Neuronal stem cell (in vitro differentiated cells): ENCODE measurements around the gene FAM107A.

ENCODE experiments used
- DNase-seq: peaks from one replicate; pipeline ENCODE4 v3.0.0-alpha.2; 2013; ENCODE audit warnings: low spot score
- H2AFZ ChIP-seq: one replicate; pipeline ENCODE4 v1.6.1; 2013; ENCODE audit warnings: mild to moderate bottlenecking, low read length, inconsistent platforms
- H2AK5ac ChIP-seq: 2 replicates; pipeline ENCODE4 v1.6.1; 2013; ENCODE audit warnings: low read depth, mild to moderate bottlenecking, inconsistent platforms, low read length, moderate library complexity, mixed read lengths
- H2BK120ac ChIP-seq: 2 replicates; pipeline ENCODE4 v1.6.1; 2013; ENCODE audit warnings: low read depth, mild to moderate bottlenecking, inconsistent platforms, low read length, moderate library complexity, mixed read lengths
- H2BK12ac ChIP-seq: one replicate; pipeline ENCODE4 v1.6.1; 2013; ENCODE audit warnings: low read length, inconsistent platforms
- H2BK15ac ChIP-seq: 2 replicates; pipeline ENCODE4 v1.6.1; 2013; ENCODE audit warnings: mild to moderate bottlenecking, low read length, inconsistent platforms, mixed read lengths
- H2BK5ac ChIP-seq: one replicate; pipeline ENCODE4 v1.6.1; 2013; ENCODE audit warnings: inconsistent platforms, mild to moderate bottlenecking, low read length, moderate library complexity
- H3K14ac ChIP-seq: one replicate; pipeline ENCODE4 v1.6.1; 2013; ENCODE audit warnings: low read length, inconsistent platforms
- H3K18ac ChIP-seq: 2 replicates; pipeline ENCODE4 v1.6.1; 2013; ENCODE audit warnings: low read length, inconsistent platforms
- H3K23ac ChIP-seq: 2 replicates; pipeline ENCODE4 v1.6.1; 2013; ENCODE audit warnings: low read depth, mild to moderate bottlenecking, mixed read lengths, low read length, inconsistent platforms; ENCODE audit not compliant: poor library complexity
- H3K27ac ChIP-seq: replicated peaks from 3 replicates; pipeline ENCODE4 v1.5.1; 2013; ENCODE audit warnings: low read length, inconsistent platforms
- H3K27me3 ChIP-seq, 3 experiments: 2 replicates each; pipeline ENCODE4 v1.6.1; 2013; ENCODE audit warnings: low read length in 3 of 3, mild to moderate bottlenecking in 2 of 3, inconsistent platforms in 1 of 3, low read depth in 1 of 3, mixed read lengths in 1 of 3, moderate library complexity in 1 of 3; ENCODE audit not compliant: control insufficient read depth in 3 of 3, insufficient read depth in 3 of 3
- H3K36me3 ChIP-seq, 2 donors: replicated peaks in 1 of 2; 2 replicates each; pipeline ENCODE4 v1.6.1; 2013; ENCODE audit warnings: low read length in 2 of 2; ENCODE audit not compliant: control insufficient read depth in 2 of 2, insufficient read depth in 2 of 2
- H3K4ac ChIP-seq: 2 replicates; pipeline ENCODE4 v1.6.1; 2013; ENCODE audit warnings: inconsistent platforms, mild to moderate bottlenecking, low read length, moderate library complexity
- H3K4me1 ChIP-seq, 2 donors: 1 replicate in 1 of 2; 2 replicates in 1 of 2; pipeline ENCODE4 v1.6.1; 2013; ENCODE audit warnings: low read length in 2 of 2, low read depth in 1 of 2; ENCODE audit not compliant: control insufficient read depth in 2 of 2, insufficient read depth in 1 of 2
- H3K4me2 ChIP-seq: one replicate; pipeline ENCODE4 v1.6.1; 2013; ENCODE audit warnings: mild to moderate bottlenecking, low read length, inconsistent platforms; ENCODE audit not compliant: insufficient read depth, poor library complexity, severe bottlenecking
- H3K4me3 ChIP-seq, 2 donors: 2 replicates each; pipeline ENCODE4 v1.5.1; 2013; ENCODE audit warnings: low read length in 2 of 2, mild to moderate bottlenecking in 2 of 2, inconsistent platforms in 1 of 2, moderate library complexity in 1 of 2
- H3K79me1 ChIP-seq: one replicate; pipeline ENCODE4 v1.6.1; 2013; ENCODE audit warnings: low read depth, mild to moderate bottlenecking, inconsistent platforms, low read length, moderate library complexity
- H3K9ac ChIP-seq: one replicate; pipeline ENCODE4 v1.6.1; 2013; ENCODE audit warnings: mild to moderate bottlenecking, low read depth, low read length, inconsistent platforms; ENCODE audit not compliant: poor library complexity
- H3K9me3 ChIP-seq, 2 donors: replicated peaks in 1 of 2; 2 replicates each; pipeline versions ENCODE3 to v1.6.1; 2013; ENCODE audit warnings: low read length in 2 of 2, mild to moderate bottlenecking in 2 of 2, inconsistent platforms in 1 of 2, low read depth in 1 of 2, mixed read lengths in 1 of 2, moderate library complexity in 1 of 2; ENCODE audit not compliant: control insufficient read depth in 2 of 2, insufficient read depth in 1 of 2
- H4K8ac ChIP-seq: one replicate; pipeline ENCODE4 v1.6.1; 2013; ENCODE audit warnings: low read depth, mild to moderate bottlenecking, inconsistent platforms, low read length, moderate library complexity
- H4K91ac ChIP-seq: one replicate; pipeline ENCODE4 v1.6.1; 2013; ENCODE audit warnings: low read length, low read depth, mild to moderate bottlenecking, inconsistent platforms; ENCODE audit not compliant: poor library complexity
- WGBS, 2 donors: extraction: QIAGEN DNeasy Blood & Tissue Kit; methylation state at CpG; one replicate each; pipeline ENCODE4 v1.1.7; 2013; ENCODE audit warnings: missing lambda C conversion rate in 2 of 2, mixed read lengths in 1 of 2; ENCODE audit not compliant: insufficient read length in 2 of 2, insufficient replicate concordance in 1 of 2; ENCODE audit errors: extremely low coverage in 2 of 2; 5-methylcytosine and 5-hydroxymethylcytosine counted together

FAM107A gene

GRCh38 chr3:58556001-58556400, 21.2 kb downstream of the FAM107A start:
- no CpG with 5 or more reads among the region's 5 CpGs for WGBS, 2 donors
- no peak overlapping the region for H2BK15ac ChIP-seq
- no peak overlapping the region for H2BK120ac ChIP-seq
- no peak overlapping the region for H3K4ac ChIP-seq
- H3K4me3 ChIP-seq = no peak overlapping the region
- H3K36me3 ChIP-seq = no peaks in the 10 kb centered on the region
- H3K9ac ChIP-seq = no peak overlapping the region
- H4K8ac ChIP-seq = no peak overlapping the region
- H3K4me2 ChIP-seq = no peak overlapping the region
- no peak overlapping the region for H3K18ac ChIP-seq
- no peak overlapping the region for H2AK5ac ChIP-seq
- H3K79me1 ChIP-seq = no peaks in the 10 kb centered on the region
- no peak overlapping the region for H2BK12ac ChIP-seq
- no peak overlapping the region for H3K27ac ChIP-seq
- peaks cover 0 to 3% of the 10 kb centered on the region in 2 donors for H3K4me1 ChIP-seq
- DNase-seq = no peak
- H4K91ac ChIP-seq = no peak overlapping the region
- no peak overlapping the region for H3K14ac ChIP-seq
- peaks cover 3 to 9% of the 10 kb centered on the region in 2 donors for H3K9me3 ChIP-seq
- H2BK5ac ChIP-seq = no peak overlapping the region
- no peaks in the 10 kb centered on the region for H3K27me3 ChIP-seq
- H3K23ac ChIP-seq = no peak overlapping the region
- H2AFZ ChIP-seq = no peak overlapping the region

DNA sequence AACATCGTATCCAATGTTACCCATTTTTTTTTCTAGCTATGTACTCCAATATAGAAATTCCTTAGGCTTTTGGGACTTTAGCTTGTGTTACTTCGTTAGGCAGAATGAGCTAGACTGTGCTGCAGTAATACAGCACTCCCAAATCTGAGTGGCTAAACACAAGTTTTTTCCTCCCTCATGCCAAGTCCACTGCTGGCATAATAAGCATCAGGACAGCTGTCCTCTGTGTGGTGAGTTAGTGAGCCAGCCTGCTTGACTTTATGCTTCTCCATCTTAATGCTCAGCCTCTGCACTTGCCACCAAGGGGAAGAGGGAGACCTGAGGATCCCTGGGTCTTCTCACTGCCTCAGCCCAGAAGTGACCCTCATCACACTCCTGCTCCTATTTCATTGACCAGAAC, 22.0 kb downstream of the FAM107A start:
- no peak overlapping the region for H3K4me2 ChIP-seq
- DNase-seq = no peak
- H2AK5ac ChIP-seq = no peak overlapping the region
- H3K79me1 ChIP-seq = no peaks in the 10 kb centered on the region
- no peak overlapping the region for H3K4ac ChIP-seq
- no peak overlapping the region for H4K91ac ChIP-seq
- no peak overlapping the region for H2BK120ac ChIP-seq
- H2BK5ac ChIP-seq = no peak overlapping the region
- H3K9me3 ChIP-seq = peaks cover 3 to 9% of the 10 kb centered on the region in 2 donors
- H4K8ac ChIP-seq = no peak overlapping the region
- H3K27me3 ChIP-seq = no peaks in the 10 kb centered on the region
- H3K27ac ChIP-seq = no peak overlapping the region
- H2AFZ ChIP-seq = no peak overlapping the region
- no peak overlapping the region for H2BK15ac ChIP-seq
- no CpG with 5 or more reads among the region's 2 CpGs for WGBS, 2 donors
- no peaks in the 10 kb centered on the region for H3K36me3 ChIP-seq
- no peak overlapping the region for H3K9ac ChIP-seq
- no peak overlapping the region for H2BK12ac ChIP-seq
- H3K14ac ChIP-seq = no peak overlapping the region
- no peak overlapping the region for H3K4me3 ChIP-seq
- H3K23ac ChIP-seq = no peak overlapping the region
- H3K18ac ChIP-seq = no peak overlapping the region
- H3K4me1 ChIP-seq = peaks cover 0 to 2% of the 10 kb centered on the region in 2 donors

DNA sequence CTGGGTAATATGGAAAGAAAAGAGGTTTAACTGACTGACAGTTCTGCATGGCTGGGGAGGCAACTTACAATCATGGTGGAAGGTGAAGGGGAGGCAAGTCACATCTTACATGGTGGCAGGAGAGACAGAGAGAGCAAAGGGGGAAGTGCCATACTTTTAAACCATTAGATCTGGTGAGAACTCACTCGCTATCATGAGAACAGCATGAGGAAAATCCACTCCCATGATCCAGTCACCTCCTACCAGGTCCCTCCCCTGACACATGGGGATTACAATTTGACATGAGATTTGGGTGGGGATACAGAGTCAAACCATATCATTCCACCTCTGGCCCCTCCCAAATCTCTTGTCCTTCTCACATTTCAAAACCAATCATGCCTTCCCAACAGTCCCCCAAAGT, 24.2 kb downstream of the FAM107A start:
- no CpG with 5 or more reads among the region's 1 CpG for WGBS, 2 donors

DNA sequence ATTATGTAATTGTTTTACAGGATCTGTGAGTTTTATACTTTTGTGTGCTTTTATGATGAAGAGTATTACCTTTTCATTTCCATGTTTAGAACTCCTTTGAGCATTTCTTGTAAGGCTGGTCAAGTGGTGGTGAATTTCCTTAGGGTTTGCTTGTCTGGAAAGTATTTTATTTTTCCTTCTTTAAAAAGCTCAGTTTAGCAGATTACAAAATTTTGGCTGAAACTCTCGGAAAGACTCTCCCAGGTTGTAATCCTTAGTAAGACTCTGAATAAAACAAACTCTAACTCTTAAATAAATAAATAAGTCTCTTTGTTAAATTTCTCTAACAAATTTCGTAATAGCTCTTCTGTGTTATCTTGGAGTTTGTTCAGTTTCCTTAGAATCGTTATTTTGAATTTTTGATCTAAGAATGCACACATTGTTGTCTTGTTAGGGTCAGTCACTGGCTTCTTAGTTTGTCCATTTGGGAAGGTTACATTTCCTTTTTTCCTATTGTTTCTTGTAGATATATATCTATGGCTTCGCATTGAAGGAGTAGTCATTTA, 25.5 kb downstream of the FAM107A start:
- H4K91ac ChIP-seq = no peak overlapping the region
- no peak overlapping the region for H2BK12ac ChIP-seq
- H2BK15ac ChIP-seq = no peak overlapping the region
- no peak overlapping the region for H3K23ac ChIP-seq
- no peak overlapping the region for H3K14ac ChIP-seq
- no peak overlapping the region for H4K8ac ChIP-seq
- H3K9me3 ChIP-seq = peaks cover 3 to 9% of the 10 kb centered on the region in 2 donors
- no peak overlapping the region for H2AFZ ChIP-seq
- no peaks in the 10 kb centered on the region for H3K4me1 ChIP-seq
- H3K4ac ChIP-seq = no peak overlapping the region
- no CpG with 5 or more reads among the region's 4 CpGs for WGBS, 2 donors
- H3K36me3 ChIP-seq = no peaks in the 10 kb centered on the region
- no peak overlapping the region for H3K4me3 ChIP-seq
- no peak overlapping the region for H2AK5ac ChIP-seq
- no peaks in the 10 kb centered on the region for H3K27me3 ChIP-seq
- H3K79me1 ChIP-seq = no peaks in the 10 kb centered on the region
- no peak overlapping the region for H3K27ac ChIP-seq
- no peak overlapping the region for H3K18ac ChIP-seq
- H2BK5ac ChIP-seq = no peak overlapping the region
- no peak overlapping the region for H2BK120ac ChIP-seq
- DNase-seq = no peak
- no peak overlapping the region for H3K4me2 ChIP-seq
- H3K9ac ChIP-seq = no peak overlapping the region

More for the DNA sequence above, 24.2 kb downstream of the FAM107A start:
- no peak overlapping the region for H2BK15ac ChIP-seq
- H2AFZ ChIP-seq = no peak overlapping the region
- no peak overlapping the region for H3K9ac ChIP-seq
- no peak overlapping the region for H4K8ac ChIP-seq
- no peak overlapping the region for H3K14ac ChIP-seq
- no peaks in the 10 kb centered on the region for H3K36me3 ChIP-seq
- H3K23ac ChIP-seq = no peak overlapping the region
- peaks cover 3 to 9% of the 10 kb centered on the region in 2 donors for H3K9me3 ChIP-seq
- H3K18ac ChIP-seq = no peak overlapping the region
- no peak overlapping the region for H2AK5ac ChIP-seq
- H3K27ac ChIP-seq = no peak overlapping the region
- peaks cover 0 to 2% of the 10 kb centered on the region in 2 donors for H3K4me1 ChIP-seq
- no peak overlapping the region for H4K91ac ChIP-seq
- H2BK12ac ChIP-seq = no peak overlapping the region
- no peaks in the 10 kb centered on the region for H3K79me1 ChIP-seq
- no peaks in the 10 kb centered on the region for H3K27me3 ChIP-seq
- no peak overlapping the region for H2BK5ac ChIP-seq
- H3K4me2 ChIP-seq = no peak overlapping the region
- DNase-seq = no peak
- no peak overlapping the region for H3K4me3 ChIP-seq
- H3K4ac ChIP-seq = no peak overlapping the region
- H2BK120ac ChIP-seq = no peak overlapping the region
